ENCODE data around the gene SLC4A1AP. TPM values are rescaled to one million over a fixed set of nuclear protein-coding genes. Genes with fewer than 3 reads are reported as not detected.
A peak's percentile ranks its signal among the peaks of the same experiment; 100 is the strongest.
"Not testable (repeated sequence)": the region's sequence is repeated elsewhere in the genome, so short reads cannot be mapped to it uniquely, and the experiment has no call there.

SLC4A1AP gene
- total and polyA plus RNA-seq, 5 donors, result 19.4 to 21.8 (median 20.6) TPM

DNA sequence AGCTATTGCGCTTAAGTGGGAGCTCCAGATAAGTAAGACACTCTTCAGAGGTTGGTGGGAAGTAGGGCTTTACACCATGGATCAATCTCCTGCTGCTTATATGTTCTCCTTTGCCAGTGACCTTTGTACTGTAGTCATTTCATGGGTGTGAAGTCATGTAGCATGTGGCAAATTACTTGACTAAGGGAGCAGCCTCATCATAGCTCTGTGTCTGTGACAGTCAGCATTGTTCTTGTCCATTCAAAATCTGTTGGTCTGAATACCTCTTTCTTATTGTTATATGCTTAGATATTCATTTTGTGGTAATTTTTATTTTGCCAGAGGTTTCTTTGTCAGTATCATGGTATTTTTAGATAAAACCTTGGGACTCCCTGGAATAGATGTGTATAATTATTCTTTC, 18.2 kb downstream of the SLC4A1AP start:
- intact Hi-C loops (cut with DNase I), result no loop called here
- H3K27ac ChIP-seq (ENCODE audit: low read length), result peak overlapping the region; percentile 26

DNA sequence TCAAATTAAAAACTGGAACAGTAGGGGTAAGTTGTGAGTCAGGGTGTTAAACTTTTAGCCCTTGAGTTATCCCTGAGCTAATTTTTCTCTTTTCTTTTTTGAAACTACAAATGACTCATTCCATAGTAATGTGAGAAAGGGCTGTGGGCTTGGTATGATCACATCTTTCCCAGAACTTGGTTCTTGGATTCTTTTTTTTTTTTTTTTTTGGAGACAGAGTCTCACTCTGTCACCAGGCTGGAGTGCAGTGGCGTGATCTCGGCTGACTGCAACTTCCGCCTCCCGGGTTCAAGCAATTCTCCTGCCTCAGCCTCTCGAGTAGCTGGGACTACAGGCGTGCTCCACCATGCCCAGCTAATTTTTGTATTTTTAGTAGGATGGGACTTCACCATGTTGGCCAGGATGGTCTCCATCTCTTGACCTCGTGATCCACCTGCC, 18.7 kb downstream of the SLC4A1AP start:
- H3K4me1 ChIP-seq (ENCODE audit: control insufficient read depth, insufficient read depth, low read length); H3K27ac ChIP-seq (ENCODE audit: low read length); H3K9me3 ChIP-seq (ENCODE audit: control insufficient read depth, low read length); ATAC-seq; H3K27me3 ChIP-seq (ENCODE audit: control insufficient read depth, insufficient read depth); intact Hi-C loops (cut with DNase I); H3K4me3 ChIP-seq (ENCODE audit: low read length); DNase-seq: not testable (repeated sequence)
- WGBS, result 83% methylated on average over 7 of the region's 7 CpGs

More for the DNA sequence above, 18.2 kb downstream of the SLC4A1AP start:
- H3K9me3 ChIP-seq (ENCODE audit: control insufficient read depth, low read length), result no peaks in the 10 kb centered on the region
- WGBS, result 70% methylated on average over 1 of the region's 1 CpG
- no peaks in the 10 kb centered on the region for H3K4me1 ChIP-seq (ENCODE audit: control insufficient read depth, insufficient read depth, low read length)
- H3K27me3 ChIP-seq (ENCODE audit: control insufficient read depth, insufficient read depth), result no peaks in the 10 kb centered on the region
- no peak for DNase-seq
- no peak for ATAC-seq
- no peak overlapping the region for H3K4me3 ChIP-seq (ENCODE audit: low read length)

DNA sequence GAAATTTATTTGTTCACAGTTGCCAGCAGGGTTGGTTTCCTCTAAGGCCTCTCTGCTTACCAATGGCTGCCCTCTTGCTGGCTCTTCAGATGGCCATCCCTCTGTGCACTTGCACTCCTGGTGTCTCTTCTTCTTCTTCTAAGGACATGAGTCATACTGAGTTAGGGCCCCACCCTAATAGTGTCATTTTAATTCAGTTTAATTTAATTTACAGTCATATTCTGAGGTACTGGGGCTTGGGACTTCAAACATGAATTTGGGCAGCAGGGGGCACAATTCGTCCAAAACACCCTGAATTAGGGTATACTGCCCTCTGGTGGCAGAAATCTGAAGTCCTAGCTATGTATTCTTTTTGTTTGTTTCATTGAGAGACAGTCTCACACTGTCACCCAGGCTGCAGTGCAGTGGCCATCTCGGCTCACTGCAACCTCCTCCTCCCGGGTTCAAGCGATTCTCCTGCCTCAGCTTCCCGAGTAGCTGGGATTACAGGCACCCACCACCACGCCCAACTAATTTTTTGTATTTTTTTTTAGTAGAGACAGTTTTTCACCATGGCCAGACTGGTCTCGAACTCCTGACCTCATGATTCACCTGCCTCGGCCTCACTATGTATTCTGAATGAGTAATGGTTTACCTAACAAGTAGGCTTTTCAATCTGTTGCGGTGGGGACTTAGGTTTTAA, 19.8 kb downstream of the SLC4A1AP start:
- intact Hi-C loops (cut with DNase I), result no loop called here
- Histone ChIP-seq H3K9me3 (ENCODE audit: control insufficient read depth, low read length) (no peaks in the 10 kb centered on the region), H3K4me1 (ENCODE audit: control insufficient read depth, insufficient read depth, low read length) (no peaks in the 10 kb centered on the region), H3K27me3 (ENCODE audit: control insufficient read depth, insufficient read depth) (no peaks in the 10 kb centered on the region), H3K27ac (ENCODE audit: low read length) (no peak overlapping the region), H3K4me3 (ENCODE audit: low read length) (no peak overlapping the region)
- ATAC-seq (peak; percentile 62 to 77), DNase-seq (peak; percentile 61 to 82 (median 65))
- whole genome bisulfite sequencing, result 43% methylated on average over 9 of the region's 9 CpGs

DNA sequence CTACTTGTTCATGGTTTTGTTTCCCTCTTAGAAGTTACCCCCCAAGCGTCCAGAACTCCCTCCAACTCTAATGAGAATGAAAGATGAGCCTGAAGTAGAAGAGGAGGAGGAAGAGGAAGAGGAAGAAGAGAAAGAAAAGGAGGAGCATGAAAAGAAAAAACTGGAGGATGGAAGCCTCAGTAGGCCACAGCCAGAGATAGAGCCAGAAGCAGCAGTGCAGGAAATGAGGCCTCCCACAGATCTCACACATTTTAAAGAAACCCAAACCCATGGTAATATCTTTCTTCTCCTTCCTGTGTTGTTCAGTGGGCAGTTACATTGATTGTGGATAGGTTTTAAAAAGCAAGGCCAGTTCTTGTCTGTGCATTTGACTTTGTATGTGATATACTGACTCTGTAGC, 21.3 kb downstream of the SLC4A1AP start:
- H3K27me3 ChIP-seq (ENCODE audit: control insufficient read depth, insufficient read depth); DNase-seq; H3K4me3 ChIP-seq (ENCODE audit: low read length); H3K4me1 ChIP-seq (ENCODE audit: control insufficient read depth, insufficient read depth, low read length); ATAC-seq; intact Hi-C loops (cut with DNase I); H3K27ac ChIP-seq (ENCODE audit: low read length); H3K9me3 ChIP-seq (ENCODE audit: control insufficient read depth, low read length): not testable (repeated sequence)
- WGBS, result 87% methylated on average over 1 of the region's 1 CpG

DNA sequence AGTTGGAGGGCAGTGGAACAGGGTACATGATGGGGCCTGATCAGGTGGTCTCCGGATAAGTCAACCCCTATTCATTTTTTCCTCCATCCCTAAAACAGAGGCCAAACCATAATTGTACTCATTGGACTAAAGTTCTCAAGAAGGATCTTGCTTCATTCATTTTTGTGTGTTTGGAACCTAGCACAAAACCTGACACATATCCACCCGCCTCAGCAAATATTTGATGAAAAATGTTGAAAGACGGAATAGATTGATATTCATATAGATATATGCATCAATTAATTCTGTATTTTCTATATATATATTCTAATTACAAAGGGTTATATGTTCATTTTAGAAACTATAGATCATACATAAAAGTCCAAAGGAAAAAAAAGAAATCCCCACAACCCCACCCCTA, 21.9 kb downstream of the SLC4A1AP start:
- intact Hi-C loops (cut with DNase I), result no loop called here
- DNase-seq, result no peak
- WGBS, result 97% methylated on average over 3 of the region's 3 CpGs
- Histone ChIP-seq H3K4me3 (ENCODE audit: low read length) (no peak overlapping the region), H3K9me3 (ENCODE audit: control insufficient read depth, low read length) (no peaks in the 10 kb centered on the region), H3K27me3 (ENCODE audit: control insufficient read depth, insufficient read depth) (no peaks in the 10 kb centered on the region), H3K27ac (ENCODE audit: low read length) (no peak overlapping the region), H3K4me1 (ENCODE audit: control insufficient read depth, insufficient read depth, low read length) (no peaks in the 10 kb centered on the region)
- ATAC-seq, result no peak

DNA sequence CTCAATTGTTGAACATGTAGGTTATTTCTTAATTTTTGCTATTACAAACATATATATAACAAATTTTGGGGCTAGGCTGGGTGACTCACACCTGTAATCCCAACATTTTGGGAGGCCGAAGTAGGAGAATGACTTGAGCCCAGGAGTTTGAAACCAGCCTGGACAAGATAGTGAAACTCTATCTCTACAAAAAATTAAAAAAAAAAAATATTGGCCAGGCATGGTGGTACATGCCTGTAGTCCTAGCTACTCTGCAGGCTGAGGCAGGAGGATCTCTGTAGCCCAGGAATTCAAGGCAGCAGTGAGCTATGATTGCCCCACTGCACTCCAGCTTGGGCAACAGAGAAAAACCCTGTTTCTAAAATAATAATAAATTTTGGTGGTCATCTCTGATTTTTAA, 23.5 kb downstream of the SLC4A1AP start:
- Histone ChIP-seq H3K9me3 (ENCODE audit: control insufficient read depth, low read length) (no peaks in the 10 kb centered on the region), H3K4me3 (ENCODE audit: low read length) (no peak overlapping the region), H3K4me1 (ENCODE audit: control insufficient read depth, insufficient read depth, low read length) (no peaks in the 10 kb centered on the region), H3K27me3 (ENCODE audit: control insufficient read depth, insufficient read depth) (no peaks in the 10 kb centered on the region), H3K27ac (ENCODE audit: low read length) (no peak overlapping the region)
- ATAC-seq (no peak), DNase-seq (no peak)
- WGBS, result 100% methylated on average over 1 of the region's 1 CpG
- intact Hi-C loops (cut with DNase I), result no loop called here

DNA sequence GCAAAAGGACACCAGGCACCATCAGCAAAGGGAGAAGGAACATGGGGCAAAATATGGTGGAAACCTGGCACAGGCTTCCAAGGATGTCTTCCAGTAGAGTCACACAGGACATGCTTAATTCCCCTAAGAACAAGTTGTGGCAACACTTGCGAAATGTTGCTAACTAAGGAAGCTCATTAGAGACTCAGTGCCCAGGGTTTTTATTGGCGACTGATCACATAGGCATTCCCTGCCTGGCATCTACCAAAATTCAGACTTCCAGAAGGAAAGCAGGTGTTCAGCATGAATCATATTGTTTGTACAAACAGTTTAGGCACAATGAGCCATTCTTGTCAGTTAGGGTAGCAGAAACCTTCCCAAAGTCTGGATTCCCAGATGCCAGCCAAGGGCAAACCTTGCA, 25.7 kb downstream of the SLC4A1AP start:
- DNase-seq (no peak), ATAC-seq (no peak)
- 94% methylated on average over 2 of the region's 2 CpGs for WGBS

DNA sequence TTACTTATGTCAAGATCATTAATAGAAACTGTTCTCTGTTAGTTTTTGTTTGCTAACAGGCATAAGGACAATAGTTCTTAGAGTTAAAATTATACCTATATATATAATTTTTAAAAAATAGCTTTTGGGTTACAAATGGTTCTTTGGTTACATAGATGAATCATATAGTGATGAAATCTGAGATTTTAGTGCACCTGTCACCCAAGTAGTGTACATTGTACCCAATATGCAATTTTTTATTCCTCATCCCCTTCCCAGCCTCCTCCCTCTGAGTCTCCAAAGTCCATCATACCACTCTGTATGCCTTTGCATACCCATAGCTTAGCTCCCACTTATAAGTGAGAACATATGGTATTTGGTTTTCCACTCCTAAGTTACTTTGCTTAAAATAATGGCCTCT, 26.4 kb downstream of the SLC4A1AP start:
- H3K27ac ChIP-seq (ENCODE audit: low read length), result no peak overlapping the region
- no peaks in the 10 kb centered on the region for H3K4me1 ChIP-seq (ENCODE audit: control insufficient read depth, insufficient read depth, low read length)
- H3K27me3 ChIP-seq (ENCODE audit: control insufficient read depth, insufficient read depth), result no peaks in the 10 kb centered on the region
- no peaks in the 10 kb centered on the region for H3K9me3 ChIP-seq (ENCODE audit: control insufficient read depth, low read length)
- no peak overlapping the region for H3K4me3 ChIP-seq (ENCODE audit: low read length)
- ATAC-seq (no peak), DNase-seq (no peak)
- intact Hi-C loops (cut with DNase I), result no loop called here

More for the DNA sequence above, 25.7 kb downstream of the SLC4A1AP start:
- Histone ChIP-seq H3K27me3 (ENCODE audit: control insufficient read depth, insufficient read depth) (no peaks in the 10 kb centered on the region), H3K4me3 (ENCODE audit: low read length) (no peak overlapping the region), H3K4me1 (ENCODE audit: control insufficient read depth, insufficient read depth, low read length) (no peaks in the 10 kb centered on the region), H3K27ac (ENCODE audit: low read length) (no peak overlapping the region), H3K9me3 (ENCODE audit: control insufficient read depth, low read length) (no peaks in the 10 kb centered on the region)
- intact Hi-C loops (cut with DNase I), result no loop called here

DNA sequence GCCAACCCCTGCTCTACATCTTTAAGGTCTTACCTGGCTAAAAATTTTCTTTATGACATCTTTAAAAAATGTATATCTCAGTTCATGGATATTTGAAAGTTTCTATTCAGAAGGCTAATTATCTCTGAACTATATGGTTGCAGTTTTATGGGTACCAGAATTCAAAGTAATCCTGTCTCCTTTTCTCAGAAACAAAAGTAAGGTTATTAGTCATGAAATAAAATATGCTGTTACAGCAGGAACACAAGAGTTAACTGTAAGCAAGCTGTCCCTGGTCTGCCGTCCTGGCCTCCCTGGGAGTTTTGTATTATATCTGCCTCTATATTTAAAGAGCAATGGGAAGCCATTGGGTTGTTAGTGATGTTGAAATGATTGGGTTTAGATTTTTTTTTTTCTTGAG, 34.0 kb downstream of the SLC4A1AP start:
- 68% methylated on average over 1 of the region's 1 CpG for WGBS

DNA sequence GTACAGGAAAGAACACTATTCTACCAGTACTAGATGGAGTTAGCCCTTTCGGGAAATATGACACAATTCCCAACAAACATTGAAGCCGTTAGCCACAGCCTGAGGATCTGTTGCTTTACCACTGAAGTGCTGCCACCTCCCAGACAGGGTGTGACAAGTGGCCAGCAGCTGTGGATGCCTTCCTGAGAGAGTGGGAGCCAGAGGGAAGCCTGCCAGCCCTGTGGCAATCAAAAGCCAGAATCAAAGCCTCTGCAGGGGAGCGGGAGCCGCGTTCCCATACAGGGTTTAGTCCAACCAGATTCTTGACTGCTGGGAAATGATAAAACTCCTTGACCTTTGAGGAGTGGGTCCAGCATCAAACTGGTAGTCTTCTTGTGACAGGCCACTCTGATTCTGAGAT, 38.0 kb downstream of the SLC4A1AP start:
- 39% methylated on average over 5 of the region's 5 CpGs for WGBS
- ATAC-seq (no peak), DNase-seq (peak in 2 of 3 donors; percentile 68 to 73)
- no peak overlapping the region for H3K4me3 ChIP-seq (ENCODE audit: low read length)
- no peaks in the 10 kb centered on the region for H3K9me3 ChIP-seq (ENCODE audit: control insufficient read depth, low read length)
- intact Hi-C loops (cut with DNase I), result loop anchor here (2.0 to 10.0 kb wide), 5 partner anchors 693 to 753 kb away; partner anchors contain the start of gene FOSL2 (in 1 of the 4)
- H3K27me3 ChIP-seq (ENCODE audit: control insufficient read depth, insufficient read depth), result no peaks in the 10 kb centered on the region
- H3K4me1 ChIP-seq (ENCODE audit: control insufficient read depth, insufficient read depth, low read length), result no peaks in the 10 kb centered on the region
- no peak overlapping the region for H3K27ac ChIP-seq (ENCODE audit: low read length)

More for the DNA sequence above, 34.0 kb downstream of the SLC4A1AP start:
- Histone ChIP-seq H3K9me3 (ENCODE audit: control insufficient read depth, low read length) (no peaks in the 10 kb centered on the region), H3K27ac (ENCODE audit: low read length) (no peak overlapping the region), H3K27me3 (ENCODE audit: control insufficient read depth, insufficient read depth) (no peaks in the 10 kb centered on the region), H3K4me1 (ENCODE audit: control insufficient read depth, insufficient read depth, low read length) (no peaks in the 10 kb centered on the region), H3K4me3 (ENCODE audit: low read length) (no peak overlapping the region)
- intact Hi-C loops (cut with DNase I), result no loop called here
- ATAC-seq, result no peak
- DNase-seq, result no peak

DNA sequence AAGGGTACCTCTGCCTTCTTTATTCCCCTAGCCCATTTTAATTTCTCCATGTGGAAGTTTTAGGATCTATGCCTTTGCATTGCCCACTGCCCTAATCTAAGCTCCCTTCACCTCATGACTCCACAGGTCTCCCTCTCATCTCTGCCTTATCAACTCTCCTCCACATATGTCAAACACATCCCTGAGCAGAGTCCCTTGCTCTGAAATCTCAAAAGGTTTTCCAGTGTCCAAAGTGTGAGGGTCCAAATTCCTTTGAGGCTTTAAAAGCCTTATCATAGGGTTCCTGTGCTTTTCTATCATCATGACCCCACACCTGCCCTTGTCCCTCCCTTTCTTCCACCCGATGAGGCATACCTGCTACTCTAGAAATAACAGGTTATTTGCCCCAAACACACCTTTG, 38.6 kb downstream of the SLC4A1AP start:
- intact Hi-C loops (cut with DNase I), result loop anchor here (2.0 to 10.0 kb wide), 5 partner anchors 692 to 752 kb away; partner anchors contain the start of gene FOSL2 (in 1 of the 4)
- H3K27ac ChIP-seq (ENCODE audit: low read length), result no peak overlapping the region

More for the DNA sequence above, 38.6 kb downstream of the SLC4A1AP start:
- no peaks in the 10 kb centered on the region for H3K9me3 ChIP-seq (ENCODE audit: control insufficient read depth, low read length)
- no peaks in the 10 kb centered on the region for H3K4me1 ChIP-seq (ENCODE audit: control insufficient read depth, insufficient read depth, low read length)
- DNase-seq (no peak), ATAC-seq (no peak)
- no peak overlapping the region for H3K4me3 ChIP-seq (ENCODE audit: low read length)
- WGBS, result 70% methylated on average over 1 of the region's 1 CpG
- no peaks in the 10 kb centered on the region for H3K27me3 ChIP-seq (ENCODE audit: control insufficient read depth, insufficient read depth)

Measured in right cardiac atrium (tissue), 5 donors.